ENCODE measurements around the gene AK8. TPM values are rescaled to one million over a fixed set of nuclear protein-coding genes. Genes with fewer than 3 reads are reported as not detected.
A peak's percentile ranks its signal among the peaks of the same experiment; 100 is the strongest.
"Not testable (repeated sequence)": the region's sequence is repeated elsewhere in the genome, so short reads cannot be mapped to it uniquely, and the experiment has no call there.

The AK8 gene
- total and polyA plus RNA-seq, 4 donors = 2.3 to 5.3 (median 3.9) TPM

- Histone ChIP-seq H3K9me3 (ENCODE audit: control insufficient read depth, insufficient read depth, low read length) (no peaks in the 10 kb centered on the region), H3K36me3 (ENCODE audit: control insufficient read depth, insufficient read depth, low read length) (no peaks in the 10 kb centered on the region), H3K4me3 (ENCODE audit: low read depth, low read length) (no peak overlapping the region), H3K4me1 (ENCODE audit: control insufficient read depth, insufficient read depth, low read length) (peaks cover 22% of the 10 kb centered on the region), H3K27me3 (ENCODE audit: control insufficient read depth, insufficient read depth, low read length) (no peaks in the 10 kb centered on the region), H3K27ac (ENCODE audit: low read depth, low read length) (no peak overlapping the region)
- DNase-seq (ENCODE audit: low read depth in 4 of 6, low spot score in 6 of 6) = peak in 1 of 6 donors; percentile 29
- WGBS (ENCODE audit: insufficient coverage) = 81% methylated on average over 5 of the region's 5 CpGs
Measured at GRCh38 chr9:132729235-132729890, 148.7 kb downstream of the AK8 start.

DNA sequence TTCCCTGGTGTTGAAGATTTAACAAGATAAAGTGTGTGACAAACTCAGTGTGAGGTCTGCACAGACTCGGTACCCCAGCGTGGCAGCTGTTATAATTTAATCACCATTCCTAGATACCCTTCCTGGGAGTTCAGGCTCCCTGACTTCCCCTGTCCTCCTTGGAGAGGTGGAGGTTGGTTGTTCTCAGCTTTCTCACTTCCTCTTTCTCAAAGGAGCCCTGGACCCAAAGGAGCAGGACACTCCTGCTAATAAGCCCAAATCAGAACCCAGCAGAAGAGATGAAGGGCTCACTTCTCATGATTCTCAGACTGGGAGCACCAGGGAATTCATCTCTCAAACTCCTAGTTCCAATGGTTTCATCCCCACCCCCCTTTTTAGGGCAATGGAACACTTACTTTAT is 149.6 kb downstream of the AK8 start:
- H3K27me3 ChIP-seq (ENCODE audit: control insufficient read depth, insufficient read depth, low read length) = no peaks in the 10 kb centered on the region
- DNase-seq (ENCODE audit: low read depth in 4 of 6, low spot score in 6 of 6) = no peak
- H3K4me3 ChIP-seq (ENCODE audit: low read depth, low read length) = no peak overlapping the region
- H3K4me1 ChIP-seq (ENCODE audit: control insufficient read depth, insufficient read depth, low read length) = peaks cover 18% of the 10 kb centered on the region
- WGBS (ENCODE audit: insufficient coverage) = no CpG with 5 or more reads among the region's 2 CpGs
- no peak overlapping the region for H3K27ac ChIP-seq (ENCODE audit: low read depth, low read length)
- peaks cover 5% of the 10 kb centered on the region for H3K36me3 ChIP-seq (ENCODE audit: control insufficient read depth, insufficient read depth, low read length)
- no peaks in the 10 kb centered on the region for H3K9me3 ChIP-seq (ENCODE audit: control insufficient read depth, insufficient read depth, low read length)

GRCh38 chr9:132728071-132728470 is 150.0 kb downstream of the AK8 start:
- H3K4me3 ChIP-seq (ENCODE audit: low read depth, low read length) = no peak overlapping the region
- no peak overlapping the region for H3K27ac ChIP-seq (ENCODE audit: low read depth, low read length)
- no peaks in the 10 kb centered on the region for H3K9me3 ChIP-seq (ENCODE audit: control insufficient read depth, insufficient read depth, low read length)
- peaks cover 5% of the 10 kb centered on the region for H3K36me3 ChIP-seq (ENCODE audit: control insufficient read depth, insufficient read depth, low read length)
- 80% methylated on average over 3 of the region's 5 CpGs for WGBS (ENCODE audit: insufficient coverage)
- no peak for DNase-seq (ENCODE audit: low read depth in 4 of 6, low spot score in 6 of 6)
- H3K4me1 ChIP-seq (ENCODE audit: control insufficient read depth, insufficient read depth, low read length) = peaks cover 14% of the 10 kb centered on the region
- H3K27me3 ChIP-seq (ENCODE audit: control insufficient read depth, insufficient read depth, low read length) = no peaks in the 10 kb centered on the region

GRCh38 chr9:132726576-132727130 is 151.4 kb downstream of the AK8 start:
- no peaks in the 10 kb centered on the region for H3K27me3 ChIP-seq (ENCODE audit: control insufficient read depth, insufficient read depth, low read length)
- no peak overlapping the region for H3K27ac ChIP-seq (ENCODE audit: low read depth, low read length)
- H3K4me1 ChIP-seq (ENCODE audit: control insufficient read depth, insufficient read depth, low read length) = peaks cover 5% of the 10 kb centered on the region
- H3K4me3 ChIP-seq (ENCODE audit: low read depth, low read length) = no peak overlapping the region
- 75% methylated on average over 6 of the region's 8 CpGs for WGBS (ENCODE audit: insufficient coverage)
- no peak for DNase-seq (ENCODE audit: low read depth in 4 of 6, low spot score in 6 of 6)
- no peaks in the 10 kb centered on the region for H3K9me3 ChIP-seq (ENCODE audit: control insufficient read depth, insufficient read depth, low read length)
- H3K36me3 ChIP-seq (ENCODE audit: control insufficient read depth, insufficient read depth, low read length) = peaks cover 5% of the 10 kb centered on the region

DNA sequence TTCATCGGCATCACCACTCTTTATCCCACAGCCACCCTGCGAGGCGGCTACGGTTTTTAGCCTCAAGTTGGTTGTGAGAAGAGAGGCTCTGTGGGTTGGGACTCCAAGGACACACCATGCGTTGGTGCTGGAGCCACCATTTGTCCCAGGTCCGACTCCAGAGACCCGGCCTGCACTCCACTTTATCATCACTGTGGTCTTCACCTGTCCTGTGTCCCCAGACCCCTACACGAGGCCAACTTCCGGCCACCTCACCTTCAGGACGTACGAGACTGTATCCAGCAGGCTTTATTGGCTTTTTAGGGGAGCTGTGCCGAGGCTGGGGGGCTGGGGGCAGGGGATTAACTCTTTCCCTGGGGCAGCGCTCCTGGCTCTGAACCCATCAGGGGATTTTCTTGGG is 152.8 kb downstream of the AK8 start:
- WGBS (ENCODE audit: insufficient coverage) = 98% methylated on average over 7 of the region's 13 CpGs

DNA sequence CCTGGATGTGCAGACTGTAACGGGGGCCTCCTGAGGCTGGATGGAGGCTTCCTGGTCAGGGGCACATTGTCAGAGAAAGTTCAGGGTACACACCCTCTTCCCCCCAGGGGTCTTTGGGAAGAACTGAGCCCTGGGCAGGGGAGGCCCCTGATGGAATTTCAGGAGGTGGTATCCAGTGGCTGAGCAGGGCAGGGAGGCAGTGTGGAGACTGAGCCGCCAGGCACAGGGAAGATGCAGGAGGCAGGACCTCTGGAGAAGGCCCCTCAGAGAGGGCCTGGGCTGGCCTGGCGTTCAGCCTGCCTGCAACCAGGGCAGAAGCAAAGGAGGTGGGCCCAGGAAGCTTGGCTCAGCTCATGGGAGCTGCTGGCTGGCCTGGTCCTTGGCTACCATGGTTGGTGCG is 154.3 kb downstream of the AK8 start:
- Histone ChIP-seq H3K4me1 (ENCODE audit: control insufficient read depth, insufficient read depth, low read length) (no peaks in the 10 kb centered on the region), H3K27me3 (ENCODE audit: control insufficient read depth, insufficient read depth, low read length) (no peaks in the 10 kb centered on the region), H3K27ac (ENCODE audit: low read depth, low read length) (no peak overlapping the region), H3K9me3 (ENCODE audit: control insufficient read depth, insufficient read depth, low read length) (no peaks in the 10 kb centered on the region), H3K36me3 (ENCODE audit: control insufficient read depth, insufficient read depth, low read length) (peaks cover 5% of the 10 kb centered on the region), H3K4me3 (ENCODE audit: low read depth, low read length) (no peak overlapping the region)
- no peak for DNase-seq (ENCODE audit: low read depth in 4 of 6, low spot score in 6 of 6)
- WGBS (ENCODE audit: insufficient coverage) = 87% methylated on average over 3 of the region's 4 CpGs

More for the DNA sequence above, 152.8 kb downstream of the AK8 start:
- DNase-seq (ENCODE audit: low read depth in 4 of 6, low spot score in 6 of 6) = no peak
- peaks cover 5% of the 10 kb centered on the region for H3K36me3 ChIP-seq (ENCODE audit: control insufficient read depth, insufficient read depth, low read length)
- H3K27me3 ChIP-seq (ENCODE audit: control insufficient read depth, insufficient read depth, low read length) = no peaks in the 10 kb centered on the region
- H3K4me3 ChIP-seq (ENCODE audit: low read depth, low read length) = no peak overlapping the region
- H3K27ac ChIP-seq (ENCODE audit: low read depth, low read length) = no peak overlapping the region
- no peaks in the 10 kb centered on the region for H3K9me3 ChIP-seq (ENCODE audit: control insufficient read depth, insufficient read depth, low read length)
- peaks cover 5% of the 10 kb centered on the region for H3K4me1 ChIP-seq (ENCODE audit: control insufficient read depth, insufficient read depth, low read length)

GRCh38 chr9:132722564-132723065 is 155.5 kb downstream of the AK8 start:
- WGBS (ENCODE audit: insufficient coverage) = 88% methylated on average over 16 of the region's 16 CpGs
- DNase-seq (ENCODE audit: low read depth in 4 of 6, low spot score in 6 of 6) = no peak
- H3K36me3 ChIP-seq (ENCODE audit: control insufficient read depth, insufficient read depth, low read length) = peaks cover 5% of the 10 kb centered on the region
- no peak overlapping the region for H3K4me3 ChIP-seq (ENCODE audit: low read depth, low read length)
- no peaks in the 10 kb centered on the region for H3K4me1 ChIP-seq (ENCODE audit: control insufficient read depth, insufficient read depth, low read length)
- H3K9me3 ChIP-seq (ENCODE audit: control insufficient read depth, insufficient read depth, low read length) = no peaks in the 10 kb centered on the region
- H3K27me3 ChIP-seq (ENCODE audit: control insufficient read depth, insufficient read depth, low read length) = no peaks in the 10 kb centered on the region
- H3K27ac ChIP-seq (ENCODE audit: low read depth, low read length) = no peak overlapping the region

- DNase-seq (ENCODE audit: low read depth in 4 of 6, low spot score in 6 of 6) = peak in 1 of 6 donors; percentile 10
- Histone ChIP-seq H3K4me3 (ENCODE audit: low read depth, low read length) (no peak overlapping the region), H3K27ac (ENCODE audit: low read depth, low read length) (no peak overlapping the region), H3K4me1 (ENCODE audit: control insufficient read depth, insufficient read depth, low read length) (no peaks in the 10 kb centered on the region), H3K36me3 (ENCODE audit: control insufficient read depth, insufficient read depth, low read length) (peaks cover 5% of the 10 kb centered on the region), H3K9me3 (ENCODE audit: control insufficient read depth, insufficient read depth, low read length) (no peaks in the 10 kb centered on the region), H3K27me3 (ENCODE audit: control insufficient read depth, insufficient read depth, low read length) (peaks cover 2% of the 10 kb centered on the region)
- 79% methylated on average over 11 of the region's 12 CpGs for WGBS (ENCODE audit: insufficient coverage)
Measured at GRCh38 chr9:132721661-132722060, 156.4 kb downstream of the AK8 start.

DNA sequence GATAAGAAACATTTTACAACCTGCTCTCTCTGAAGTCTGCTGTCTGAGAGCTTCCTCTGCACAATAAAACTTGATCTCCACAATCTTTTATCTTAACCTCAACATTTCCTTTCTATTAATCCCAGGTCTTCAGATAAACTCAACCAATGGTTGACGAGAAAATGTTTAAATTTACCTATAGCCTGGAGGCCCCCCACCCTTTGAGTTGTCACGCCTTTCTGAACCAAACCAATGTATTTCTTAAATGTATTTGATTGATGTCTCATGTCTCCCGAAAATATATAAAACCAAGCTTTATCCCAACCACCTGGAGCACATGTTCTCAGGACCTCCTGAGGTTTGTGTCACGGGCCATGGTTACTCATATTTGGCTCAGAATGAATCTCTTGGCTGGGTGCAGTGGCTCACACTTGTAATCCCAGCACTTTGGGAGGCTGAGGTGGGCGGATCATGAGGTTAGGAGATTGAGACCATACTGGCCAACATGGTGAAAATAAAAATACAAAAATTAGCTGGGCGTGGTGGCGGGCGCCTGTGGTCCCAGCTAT is 159.6 kb downstream of the AK8 start:
- H3K27ac ChIP-seq (ENCODE audit: low read depth, low read length); H3K27me3 ChIP-seq (ENCODE audit: control insufficient read depth, insufficient read depth, low read length); H3K4me1 ChIP-seq (ENCODE audit: control insufficient read depth, insufficient read depth, low read length); DNase-seq (ENCODE audit: low read depth in 4 of 6, low spot score in 6 of 6); H3K4me3 ChIP-seq (ENCODE audit: low read depth, low read length); H3K36me3 ChIP-seq (ENCODE audit: control insufficient read depth, insufficient read depth, low read length); H3K9me3 ChIP-seq (ENCODE audit: control insufficient read depth, insufficient read depth, low read length): not testable (repeated sequence)
- 85% methylated on average over 3 of the region's 8 CpGs for WGBS (ENCODE audit: insufficient coverage)
